Fibroblast of skin of abdomen (primary cell): Measurements from ENCODE around the gene ZDHHC14.
"Not testable (repeated sequence)": the region's sequence is repeated elsewhere in the genome, so short reads cannot be mapped to it uniquely, and the experiment has no call there.

Source experiments
- DNase-seq: peaks from one replicate; pipeline ENCODE4 v3.0.0-alpha.2; 2013

ZDHHC14 gene

GRCh38 chr6:157670466-157671186 is 289.6 kb downstream of the ZDHHC14 start:
- no peak for DNase-seq

GRCh38 chr6:157672726-157673412 is 291.9 kb downstream of the ZDHHC14 start:
- no peak for DNase-seq

- DNase-seq, result no peak
These were observed 292.6 kb downstream of the ZDHHC14 start for GRCh38 chr6:157673596-157673995.

- no peak for DNase-seq
These were observed 293.1 kb downstream of the ZDHHC14 start for GRCh38 chr6:157674061-157674460.

GRCh38 chr6:157675831-157676230 is 294.8 kb downstream of the ZDHHC14 start:
- DNase-seq, result no peak

- no peak for DNase-seq
These were observed 295.3 kb downstream of the ZDHHC14 start for GRCh38 chr6:157676241-157676640.

- DNase-seq, result no peak
These were observed 296.2 kb downstream of the ZDHHC14 start for GRCh38 chr6:157677235-157677634.

GRCh38 chr6:157679605-157680580 is 298.9 kb downstream of the ZDHHC14 start:
- DNase-seq, result no peak

- DNase-seq, result no peak
These were observed 300.2 kb downstream of the ZDHHC14 start for GRCh38 chr6:157681041-157681650.

- no peak for DNase-seq
These were observed 302.0 kb downstream of the ZDHHC14 start for GRCh38 chr6:157682856-157683481.

GRCh38 chr6:157683707-157684106 is 302.7 kb downstream of the ZDHHC14 start:
- no peak for DNase-seq

GRCh38 chr6:157684620-157685299 is 303.8 kb downstream of the ZDHHC14 start:
- no peak for DNase-seq

GRCh38 chr6:157685596-157686280 is 304.7 kb downstream of the ZDHHC14 start:
- DNase-seq, result no peak

- no peak for DNase-seq
These were observed 307.4 kb downstream of the ZDHHC14 start for GRCh38 chr6:157688275-157688959.

GRCh38 chr6:157688960-157689599 is 308.1 kb downstream of the ZDHHC14 start:
- no peak for DNase-seq

GRCh38 chr6:157689875-157690274 is 308.9 kb downstream of the ZDHHC14 start:
- no peak for DNase-seq

- DNase-seq, result no peak
These were observed 309.6 kb downstream of the ZDHHC14 start for GRCh38 chr6:157690441-157691210.

GRCh38 chr6:157691621-157692020 is 310.6 kb downstream of the ZDHHC14 start:
- not testable (repeated sequence) for DNase-seq

GRCh38 chr6:157693867-157694266 is 312.9 kb downstream of the ZDHHC14 start:
- no peak for DNase-seq
